Omental fat pad (tissue), 4 donors: ENCODE results near the gene GRM7. TPM values are rescaled to one million over a fixed set of nuclear protein-coding genes. Genes with fewer than 3 reads are reported as not detected.

Source experiments
- ATAC-seq: fragments of 150-250 bp; one replicate; pipeline ENCODE4 v1.9.1; 2016; ENCODE audit warnings: mild to moderate bottlenecking, moderate library complexity; ENCODE audit not compliant: low FRiP score
- DNase-seq: peaks from one replicate; pipeline ENCODE4 v3.0.0-alpha.2; 2019; ENCODE audit warnings: low spot score
- total RNA-seq, 4 donors: library from RNA; depleted of rRNA; stranded (reverse); fragments of >200 nt; gene quantifications; one replicate each; pipeline ENCODE4 v1.1.0, GENCODE V29; 2016
- TF ChIP-seq, protein P1 (sequence below), 3 donors: fragments of 450-650 bp; IDR thresholded peaks; one replicate each; pipeline ENCODE4 v1.5.1; 2016 to 2017; ENCODE audit warnings: antibody characterized with exemption in 3 of 3, mild to moderate bottlenecking in 3 of 3, moderate library complexity in 2 of 3

Gene GRM7
- total RNA-seq, 4 donors from 2014 or later, result 0.12 to 0.82 (median 0.28) TPM; not detected in 1

GRCh38 chr3:7070461-7070860 is 209.5 kb downstream of the GRM7 start:
- TF ChIP-seq, protein P1, sequence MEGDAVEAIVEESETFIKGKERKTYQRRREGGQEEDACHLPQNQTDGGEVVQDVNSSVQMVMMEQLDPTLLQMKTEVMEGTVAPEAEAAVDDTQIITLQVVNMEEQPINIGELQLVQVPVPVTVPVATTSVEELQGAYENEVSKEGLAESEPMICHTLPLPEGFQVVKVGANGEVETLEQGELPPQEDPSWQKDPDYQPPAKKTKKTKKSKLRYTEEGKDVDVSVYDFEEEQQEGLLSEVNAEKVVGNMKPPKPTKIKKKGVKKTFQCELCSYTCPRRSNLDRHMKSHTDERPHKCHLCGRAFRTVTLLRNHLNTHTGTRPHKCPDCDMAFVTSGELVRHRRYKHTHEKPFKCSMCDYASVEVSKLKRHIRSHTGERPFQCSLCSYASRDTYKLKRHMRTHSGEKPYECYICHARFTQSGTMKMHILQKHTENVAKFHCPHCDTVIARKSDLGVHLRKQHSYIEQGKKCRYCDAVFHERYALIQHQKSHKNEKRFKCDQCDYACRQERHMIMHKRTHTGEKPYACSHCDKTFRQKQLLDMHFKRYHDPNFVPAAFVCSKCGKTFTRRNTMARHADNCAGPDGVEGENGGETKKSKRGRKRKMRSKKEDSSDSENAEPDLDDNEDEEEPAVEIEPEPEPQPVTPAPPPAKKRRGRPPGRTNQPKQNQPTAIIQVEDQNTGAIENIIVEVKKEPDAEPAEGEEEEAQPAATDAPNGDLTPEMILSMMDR (IDR thresholded peaks at IDR 0.05), result no peak
- DNase-seq, result no peak
- no peak for ATAC-seq

GRCh38 chr3:7074217-7074616 is 213.3 kb downstream of the GRM7 start:
- DNase-seq (no peak), ATAC-seq (no peak)
- TF ChIP-seq, protein P1 (IDR thresholded peaks at IDR 0.05), result no peak

DNA sequence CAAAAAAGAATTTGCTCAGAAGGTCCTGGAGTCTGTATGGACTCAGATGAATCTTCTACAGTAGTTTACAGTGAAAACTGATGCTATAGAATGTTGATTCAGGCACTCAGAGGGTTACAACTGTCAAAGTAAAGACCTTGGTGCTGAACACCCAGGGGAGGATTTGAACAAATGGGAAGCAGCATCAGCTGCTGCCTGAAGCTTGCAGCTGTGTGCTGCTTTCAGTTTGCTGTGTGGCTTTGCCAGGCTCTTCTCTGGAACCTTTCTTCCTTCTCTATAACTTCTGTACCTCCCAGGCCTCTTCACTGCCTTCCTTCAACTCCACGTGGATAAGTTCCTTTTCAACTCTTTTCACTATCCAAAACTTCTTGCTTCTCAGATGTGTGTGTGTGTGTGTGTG is 214.2 kb downstream of the GRM7 start:
- DNase-seq (no peak), ATAC-seq (no peak)
- TF ChIP-seq, protein P1 (IDR thresholded peaks at IDR 0.05), result no peak

DNA sequence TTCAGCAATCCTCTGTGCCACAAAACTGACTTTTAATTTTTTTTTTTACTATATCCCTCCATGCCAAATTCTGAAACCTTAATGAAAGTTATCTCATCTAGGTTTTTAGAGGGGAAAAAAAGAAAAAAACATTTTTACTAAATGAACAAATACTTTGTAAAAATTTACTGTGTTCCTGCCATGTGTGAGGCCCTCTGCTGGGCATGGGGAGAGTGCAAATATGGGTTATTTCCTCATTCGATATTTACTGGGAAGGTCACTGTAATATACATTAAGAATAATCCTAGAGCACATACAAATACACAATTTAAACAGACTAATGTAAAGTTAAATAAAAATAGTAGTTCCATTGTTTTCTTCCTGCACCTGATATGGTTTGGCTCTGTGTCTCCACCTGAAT is 215.0 kb downstream of the GRM7 start:
- TF ChIP-seq, protein P1 (IDR thresholded peaks at IDR 0.05), result no peak
- ATAC-seq (no peak), DNase-seq (no peak)

- ATAC-seq (no peak), DNase-seq (no peak)
- TF ChIP-seq, protein P1 (IDR thresholded peaks at IDR 0.05), result no peak
These were observed 221.3 kb downstream of the GRM7 start for GRCh38 chr3:7082244-7082643.

DNA sequence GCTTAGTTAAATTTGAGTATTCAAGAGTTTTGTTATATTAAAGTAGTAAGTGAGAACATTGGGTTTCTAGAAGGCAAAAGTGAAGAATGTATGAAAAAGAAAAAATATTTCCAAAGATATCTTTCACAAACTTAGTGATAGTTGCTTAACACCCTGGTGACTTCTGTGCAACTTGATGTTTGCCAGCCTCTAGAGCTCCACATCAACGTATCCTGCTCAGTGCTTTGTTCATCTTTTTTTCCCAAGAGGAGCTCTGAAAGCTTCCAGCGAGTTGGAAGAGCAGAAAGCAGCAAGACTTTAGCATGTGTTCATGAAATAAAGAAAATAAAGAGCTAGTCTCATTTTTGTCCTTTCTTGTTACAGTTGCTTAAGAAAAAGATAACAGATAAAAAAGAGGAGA is 225.5 kb downstream of the GRM7 start:
- TF ChIP-seq, protein P1 (IDR thresholded peaks at IDR 0.05), result no peak
- DNase-seq (no peak), ATAC-seq (no peak)

GRCh38 chr3:7095116-7095515 is 234.2 kb downstream of the GRM7 start:
- ATAC-seq, result no peak
- DNase-seq, result no peak
- TF ChIP-seq, protein P1 (IDR thresholded peaks at IDR 0.05), result no peak
